ENCODE data around the gene PTGIS.

Gene PTGIS

GRCh38 chr20:49595811-49596561 lies 28.0 kb upstream of the PTGIS start:
- no peak for DNase-seq (ENCODE audit: low read depth)

GRCh38 chr20:49595346-49595745 lies 27.4 kb upstream of the PTGIS start:
- no peak for DNase-seq (ENCODE audit: low read depth)

DNA sequence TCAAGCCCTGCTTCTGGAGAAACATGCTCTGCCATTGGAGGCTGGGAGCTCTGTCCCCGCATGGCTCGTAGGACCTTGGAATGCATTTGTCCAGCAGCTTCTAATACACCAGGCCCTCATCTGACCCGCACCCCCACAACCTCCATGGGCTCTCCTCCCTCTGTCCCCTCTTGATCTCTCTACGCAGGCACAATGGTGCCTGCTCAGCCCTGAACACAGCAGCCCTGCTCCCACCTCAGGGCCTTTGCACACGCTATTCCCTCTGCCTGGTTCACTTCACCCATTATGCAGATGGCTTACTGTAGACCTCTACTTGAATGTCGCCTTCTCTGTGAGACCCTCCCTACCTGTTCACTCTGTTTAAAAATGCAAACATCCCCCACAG lies 27.0 kb upstream of the PTGIS start:
- no peak for DNase-seq (ENCODE audit: low read depth)

DNA sequence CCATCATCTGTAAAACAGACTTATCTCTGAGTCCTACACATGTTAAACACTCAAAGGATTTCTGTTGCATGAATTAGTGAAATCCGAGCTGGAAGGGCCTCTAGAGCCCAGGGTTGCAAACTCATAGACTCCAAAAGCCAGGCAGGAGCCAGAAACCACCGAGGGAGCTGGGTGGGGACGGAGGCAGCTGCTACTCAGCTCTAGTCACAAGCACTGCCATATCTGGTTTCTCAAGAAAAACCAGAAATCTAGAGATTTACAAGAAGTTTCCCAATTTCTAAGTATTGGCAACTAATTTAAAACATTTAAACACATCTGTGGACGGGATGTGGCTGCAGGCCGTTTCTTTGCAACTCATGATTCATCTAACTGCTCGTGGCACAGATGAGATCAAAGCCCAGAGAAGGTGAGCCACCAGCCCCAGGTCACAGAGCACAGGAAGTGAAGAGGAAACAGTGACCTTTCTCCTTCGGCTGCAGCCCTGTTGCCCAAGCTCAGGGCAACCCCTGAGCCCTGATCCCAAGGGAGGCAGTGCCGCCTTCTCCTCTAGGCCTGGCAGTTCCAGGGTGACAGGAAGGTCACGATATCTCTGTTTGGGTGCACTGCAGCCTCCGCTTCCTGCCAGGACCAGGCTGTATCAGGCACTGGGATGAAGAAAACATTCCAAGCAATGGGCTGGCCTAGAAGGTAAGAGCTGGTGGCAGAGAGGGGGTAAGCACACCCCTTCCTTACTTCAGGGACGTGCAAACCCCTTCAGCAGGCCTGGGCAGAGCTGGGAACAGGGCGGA lies 26.4 kb upstream of the PTGIS start:
- peak; percentile 41 for DNase-seq (ENCODE audit: low read depth)

- DNase-seq (ENCODE audit: low read depth), result no peak
These were observed 25.7 kb upstream of the PTGIS start for GRCh38 chr20:49593466-49594142.

GRCh38 chr20:49592120-49592519 lies 24.2 kb upstream of the PTGIS start:
- no peak for DNase-seq (ENCODE audit: low read depth)

- no peak for DNase-seq (ENCODE audit: low read depth)
These were observed 23.4 kb upstream of the PTGIS start for GRCh38 chr20:49591217-49591865.

DNA sequence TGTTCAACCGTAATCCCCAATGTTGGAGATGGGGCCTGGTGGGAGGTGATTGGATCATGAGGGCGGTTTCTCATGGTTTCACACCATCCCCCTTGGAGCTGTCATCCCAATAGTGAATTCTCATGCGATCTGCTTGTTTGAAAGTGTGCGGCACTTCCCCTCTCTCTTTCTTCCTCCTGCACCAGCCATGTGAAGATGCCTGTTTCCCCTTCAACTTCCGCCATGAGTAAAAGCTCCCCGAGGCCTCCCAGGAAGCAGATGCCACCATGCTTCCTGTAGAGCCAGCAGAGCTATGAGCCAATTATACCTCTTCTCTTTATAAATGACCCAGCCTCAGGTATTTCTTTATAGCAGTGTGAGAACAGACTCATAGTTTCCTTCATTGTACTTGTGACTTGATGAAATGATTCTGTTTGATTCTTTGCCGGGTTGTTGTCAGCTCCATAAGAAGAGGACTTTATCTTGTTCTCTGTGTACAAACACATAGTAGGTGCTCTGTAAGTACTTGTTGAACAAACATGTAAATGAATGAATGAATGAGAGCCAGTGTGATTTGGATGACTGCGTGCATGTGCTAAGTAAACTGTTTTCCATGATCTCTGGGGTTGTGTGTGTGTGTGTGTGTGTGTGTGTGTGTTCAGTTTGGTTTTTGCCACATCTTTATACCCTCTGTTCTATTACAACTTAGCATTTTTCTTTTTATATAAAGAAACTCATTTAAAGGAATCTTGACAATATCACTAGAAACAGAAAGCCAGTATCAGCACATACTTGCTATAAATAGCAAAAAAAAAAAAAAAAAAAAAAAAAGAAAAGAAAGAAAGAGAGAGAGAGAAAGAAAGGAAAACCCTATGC lies 22.5 kb upstream of the PTGIS start:
- DNase-seq (ENCODE audit: low read depth), result no peak

GRCh38 chr20:49589747-49590146 lies 21.8 kb upstream of the PTGIS start:
- DNase-seq (ENCODE audit: low read depth), result no peak

- DNase-seq (ENCODE audit: low read depth), result no peak
These were observed 19.2 kb upstream of the PTGIS start for GRCh38 chr20:49587111-49587570.

DNA sequence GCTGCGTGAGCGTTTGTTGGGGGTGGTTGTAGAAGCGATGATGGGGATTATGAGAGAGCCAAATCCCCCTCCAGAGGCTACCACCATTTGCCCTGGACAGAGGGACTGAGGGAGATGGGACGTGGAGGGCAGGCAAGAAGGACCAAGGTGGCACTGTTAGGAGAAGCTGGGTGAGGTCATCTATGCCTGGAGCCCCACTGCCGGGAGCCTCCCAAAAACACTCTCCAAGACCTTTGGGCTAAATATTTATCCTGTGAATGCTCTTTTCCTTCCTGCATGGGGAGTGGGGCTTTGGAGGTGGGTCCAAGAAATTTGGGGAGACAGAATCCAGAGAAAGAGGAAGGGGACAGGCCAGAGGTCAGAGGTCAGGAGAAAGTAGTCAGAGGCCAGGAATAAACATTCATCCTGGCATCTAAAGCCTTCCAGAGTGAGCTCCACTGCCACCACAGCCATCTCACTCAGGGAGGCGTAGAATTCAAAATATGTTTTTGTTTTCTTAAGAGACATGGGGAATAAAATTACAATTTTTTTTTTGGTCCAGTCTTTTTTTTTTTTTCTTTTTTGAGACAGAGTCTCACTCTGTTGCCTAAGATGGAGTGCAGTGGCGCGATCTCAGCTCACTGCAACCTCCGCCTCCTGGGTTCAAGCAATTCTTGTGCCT lies 17.8 kb upstream of the PTGIS start:
- DNase-seq (ENCODE audit: low read depth), result no peak

GRCh38 chr20:49584418-49585382 lies 16.8 kb upstream of the PTGIS start:
- no peak for DNase-seq (ENCODE audit: low read depth)

- peak; percentile 96 for DNase-seq (ENCODE audit: low read depth)
These were observed 15.9 kb upstream of the PTGIS start for GRCh38 chr20:49583669-49584417.

- no peak for DNase-seq (ENCODE audit: low read depth)
These were observed 15.4 kb upstream of the PTGIS start for GRCh38 chr20:49583343-49583668.

- DNase-seq (ENCODE audit: low read depth), result no peak
These were observed 14.7 kb upstream of the PTGIS start for GRCh38 chr20:49582413-49583334.

DNA sequence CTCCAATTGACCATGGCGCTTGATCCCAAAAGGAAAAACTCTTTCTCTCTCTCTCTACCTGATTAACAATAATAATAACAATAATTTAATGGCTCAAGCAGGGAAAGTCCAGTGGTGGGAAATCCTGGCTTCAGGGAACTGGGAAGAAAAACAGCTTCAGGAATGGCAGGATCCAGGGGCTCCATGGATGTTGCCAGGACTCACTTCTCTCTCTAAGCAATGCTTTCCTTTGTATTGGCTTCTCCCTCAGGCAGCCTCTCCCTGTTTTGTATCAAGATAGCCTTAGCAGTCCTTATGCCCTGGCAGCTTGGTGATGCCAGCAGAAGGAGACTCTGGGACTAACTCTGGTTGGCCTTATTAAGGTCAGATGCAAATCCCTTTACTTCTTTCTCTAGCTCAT lies 13.5 kb upstream of the PTGIS start:
- no peak for DNase-seq (ENCODE audit: low read depth)

GRCh38 chr20:49580813-49581174 lies 12.9 kb upstream of the PTGIS start:
- DNase-seq (ENCODE audit: low read depth), result no peak
